ENCODE measurements around the gene TRAPPC2L.
A peak's percentile ranks its signal among the peaks of the same experiment; 100 is the strongest.

Gene TRAPPC2L

GRCh38 chr16:88907768-88908167 is 50.8 kb downstream of the TRAPPC2L start:
- Histone ChIP-seq H3K27ac (ENCODE audit: low read depth, low read length) (no peak overlapping the region), H3K79me2 (ENCODE audit: control insufficient read depth, insufficient read depth, low read length, poor library complexity) (no peaks in the 10 kb centered on the region), H3K4me2 (ENCODE audit: low read length) (no peak overlapping the region), H4K8ac (ENCODE audit: low read depth, low read length) (no peak overlapping the region), H3K4me3 (ENCODE audit: low read depth, low read length) (no peak overlapping the region), H4K91ac (ENCODE audit: low read depth, low read length) (no peak overlapping the region), H4K12ac (ENCODE audit: low read depth, low read length) (no peak overlapping the region), H3K14ac (ENCODE audit: low read length) (no peak overlapping the region), H3K9ac (ENCODE audit: low read length) (no peak overlapping the region), H2BK12ac (ENCODE audit: low read length) (no peak overlapping the region), H2AK5ac (ENCODE audit: low read length) (no peak overlapping the region), H3K36me3 (ENCODE audit: control insufficient read depth in 1 of 2, insufficient read depth in 2 of 2, low read length in 2 of 2) (no peaks in the 10 kb centered on the region), H3K27me3 (ENCODE audit: insufficient read depth, low read length) (no peaks in the 10 kb centered on the region), H3K4ac (ENCODE audit: low read depth, low read length) (no peak overlapping the region), H3K9me3 (ENCODE audit: insufficient read depth, low read depth, low read length) (no peaks in the 10 kb centered on the region), H2AFZ (ENCODE audit: insufficient read depth, low read length, poor library complexity) (no peak overlapping the region), H3K79me1 (ENCODE audit: low read length) (no peaks in the 10 kb centered on the region), H2BK120ac (ENCODE audit: insufficient read depth, low read length, poor library complexity) (no peak overlapping the region), H3K18ac (ENCODE audit: low read length) (no peak overlapping the region), H3K4me1 (ENCODE audit: control insufficient read depth in 1 of 2, insufficient read depth in 2 of 2, low read length in 2 of 2) (peaks cover 0 to 2% of the 10 kb centered on the region in 2 experiments), H2BK5ac (ENCODE audit: low read depth, low read length, poor library complexity) (no peak overlapping the region), H3K23ac (ENCODE audit: low read length) (no peak overlapping the region)
- WGBS (ENCODE audit: extremely low coverage, insufficient coverage, insufficient read length) = no CpG with 5 or more reads among the region's 4 CpGs
- peak in 1 of 2 donors; percentile 5 for DNase-seq

GRCh38 chr16:88908307-88908706 is 51.4 kb downstream of the TRAPPC2L start:
- Histone ChIP-seq H2AFZ (ENCODE audit: insufficient read depth, low read length, poor library complexity) (no peak overlapping the region), H4K91ac (ENCODE audit: low read depth, low read length) (no peak overlapping the region), H2BK12ac (ENCODE audit: low read length) (no peak overlapping the region), H3K18ac (ENCODE audit: low read length) (no peak overlapping the region), H2BK120ac (ENCODE audit: insufficient read depth, low read length, poor library complexity) (no peak overlapping the region), H3K36me3 (ENCODE audit: control insufficient read depth in 1 of 2, insufficient read depth in 2 of 2, low read length in 2 of 2) (no peaks in the 10 kb centered on the region), H4K8ac (ENCODE audit: low read depth, low read length) (no peak overlapping the region), H3K9ac (ENCODE audit: low read length) (no peak overlapping the region), H3K14ac (ENCODE audit: low read length) (no peak overlapping the region), H3K4me3 (ENCODE audit: low read depth, low read length) (no peak overlapping the region), H4K12ac (ENCODE audit: low read depth, low read length) (no peak overlapping the region), H3K79me2 (ENCODE audit: control insufficient read depth, insufficient read depth, low read length, poor library complexity) (no peaks in the 10 kb centered on the region), H3K27me3 (ENCODE audit: insufficient read depth, low read length) (no peaks in the 10 kb centered on the region), H3K4me1 (ENCODE audit: control insufficient read depth in 1 of 2, insufficient read depth in 2 of 2, low read length in 2 of 2) (peaks cover 0 to 2% of the 10 kb centered on the region in 2 experiments), H3K4ac (ENCODE audit: low read depth, low read length) (no peak overlapping the region), H3K9me3 (ENCODE audit: insufficient read depth, low read depth, low read length) (no peaks in the 10 kb centered on the region), H3K27ac (ENCODE audit: low read depth, low read length) (no peak overlapping the region), H2AK5ac (ENCODE audit: low read length) (no peak overlapping the region), H2BK5ac (ENCODE audit: low read depth, low read length, poor library complexity) (no peak overlapping the region), H3K79me1 (ENCODE audit: low read length) (no peaks in the 10 kb centered on the region), H3K4me2 (ENCODE audit: low read length) (no peak overlapping the region), H3K23ac (ENCODE audit: low read length) (no peak overlapping the region)
- DNase-seq = no peak
- WGBS (ENCODE audit: extremely low coverage, insufficient coverage, insufficient read length) = no CpG with 5 or more reads among the region's 17 CpGs

GRCh38 chr16:88909431-88910210 is 52.7 kb downstream of the TRAPPC2L start:
- Histone ChIP-seq H4K91ac (ENCODE audit: low read depth, low read length) (no peak overlapping the region), H2BK120ac (ENCODE audit: insufficient read depth, low read length, poor library complexity) (no peak overlapping the region), H4K8ac (ENCODE audit: low read depth, low read length) (no peak overlapping the region), H2AFZ (ENCODE audit: insufficient read depth, low read length, poor library complexity) (no peak overlapping the region), H3K9ac (ENCODE audit: low read length) (no peak overlapping the region), H3K4ac (ENCODE audit: low read depth, low read length) (no peak overlapping the region), H3K4me2 (ENCODE audit: low read length) (no peak overlapping the region), H3K4me3 (ENCODE audit: low read depth, low read length) (no peak overlapping the region), H3K79me1 (ENCODE audit: low read length) (no peaks in the 10 kb centered on the region), H3K18ac (ENCODE audit: low read length) (no peak overlapping the region), H3K23ac (ENCODE audit: low read length) (no peak overlapping the region), H2AK5ac (ENCODE audit: low read length) (no peak overlapping the region), H2BK5ac (ENCODE audit: low read depth, low read length, poor library complexity) (no peak overlapping the region), H3K36me3 (ENCODE audit: control insufficient read depth in 1 of 2, insufficient read depth in 2 of 2, low read length in 2 of 2) (no peaks in the 10 kb centered on the region), H2BK12ac (ENCODE audit: low read length) (no peak overlapping the region), H3K79me2 (ENCODE audit: control insufficient read depth, insufficient read depth, low read length, poor library complexity) (no peaks in the 10 kb centered on the region), H3K27ac (ENCODE audit: low read depth, low read length) (no peak overlapping the region), H3K27me3 (ENCODE audit: insufficient read depth, low read length) (no peaks in the 10 kb centered on the region), H4K12ac (ENCODE audit: low read depth, low read length) (no peak overlapping the region), H3K14ac (ENCODE audit: low read length) (no peak overlapping the region), H3K9me3 (ENCODE audit: insufficient read depth, low read depth, low read length) (peaks cover 5% of the 10 kb centered on the region), H3K4me1 (ENCODE audit: control insufficient read depth in 1 of 2, insufficient read depth in 2 of 2, low read length in 2 of 2) (peaks cover 0 to 2% of the 10 kb centered on the region in 2 experiments)
- no CpG with 5 or more reads among the region's 44 CpGs for WGBS (ENCODE audit: extremely low coverage, insufficient coverage, insufficient read length)
- no peak for DNase-seq

GRCh38 chr16:88910284-88911135 is 53.6 kb downstream of the TRAPPC2L start:
- Histone ChIP-seq H4K12ac (ENCODE audit: low read depth, low read length) (no peak overlapping the region), H4K91ac (ENCODE audit: low read depth, low read length) (no peak overlapping the region), H3K79me1 (ENCODE audit: low read length) (no peaks in the 10 kb centered on the region), H3K18ac (ENCODE audit: low read length) (no peak overlapping the region), H3K23ac (ENCODE audit: low read length) (no peak overlapping the region), H3K4ac (ENCODE audit: low read depth, low read length) (no peak overlapping the region), H3K4me1 (ENCODE audit: control insufficient read depth in 1 of 2, insufficient read depth in 2 of 2, low read length in 2 of 2) (peaks cover 0 to 2% of the 10 kb centered on the region in 2 experiments), H2AFZ (ENCODE audit: insufficient read depth, low read length, poor library complexity) (no peak overlapping the region), H3K4me2 (ENCODE audit: low read length) (no peak overlapping the region), H2BK12ac (ENCODE audit: low read length) (no peak overlapping the region), H3K9ac (ENCODE audit: low read length) (no peak overlapping the region), H3K14ac (ENCODE audit: low read length) (no peak overlapping the region), H3K36me3 (ENCODE audit: control insufficient read depth in 1 of 2, insufficient read depth in 2 of 2, low read length in 2 of 2) (no peaks in the 10 kb centered on the region), H4K8ac (ENCODE audit: low read depth, low read length) (no peak overlapping the region), H3K27me3 (ENCODE audit: insufficient read depth, low read length) (no peaks in the 10 kb centered on the region), H3K27ac (ENCODE audit: low read depth, low read length) (no peak overlapping the region), H2BK120ac (ENCODE audit: insufficient read depth, low read length, poor library complexity) (no peak overlapping the region), H3K9me3 (ENCODE audit: insufficient read depth, low read depth, low read length) (peaks cover 5% of the 10 kb centered on the region), H2AK5ac (ENCODE audit: low read length) (no peak overlapping the region), H2BK5ac (ENCODE audit: low read depth, low read length, poor library complexity) (no peak overlapping the region), H3K4me3 (ENCODE audit: low read depth, low read length) (no peak overlapping the region), H3K79me2 (ENCODE audit: control insufficient read depth, insufficient read depth, low read length, poor library complexity) (no peaks in the 10 kb centered on the region)
- DNase-seq = no peak
- no CpG with 5 or more reads among the region's 26 CpGs for WGBS (ENCODE audit: extremely low coverage, insufficient coverage, insufficient read length)
